ENCODE measurements around the gene ZDHHC4.

The ZDHHC4 gene

GRCh38 chr7:6636741-6637543 lies 59.7 kb downstream of the ZDHHC4 start, which contains the start of gene ZNF316:
TSS of gene ZNF316 (plus strand) at chr7:6637318. CDS start at chr7:6642410, 5,092 bp downstream.
- DNase-seq (ENCODE audit: low read depth) = no peak

- peak; percentile 33 for DNase-seq (ENCODE audit: low read depth)
Observed at GRCh38 chr7:6637544-6638229, 60.4 kb downstream of the ZDHHC4 start.
